Epithelial cell of proximal tubule (primary cell): Measurements from ENCODE around the gene DTNA. TPM values are rescaled to one million over a fixed set of nuclear protein-coding genes. Genes with fewer than 3 reads are reported as not detected.

Source experiments
- DNase-seq: peaks from one replicate; pipeline ENCODE4 v3.0.0-alpha.2; 2011; ENCODE audit warnings: low read depth
- H3K4me3 ChIP-seq: 2 replicates; pipeline ENCODE4 v1.5.1; 2011; ENCODE audit warnings: low read depth, mild to moderate bottlenecking, low read length
- CTCF ChIP-seq: conservative IDR thresholded peaks from 2 replicates; pipeline ENCODE4 v1.5.1; 2012; ENCODE audit warnings: low read depth, mild to moderate bottlenecking, low read length
- total RNA-seq: library from RNA; depleted of rRNA; stranded (reverse); fragments of >200 nt; gene quantifications from 2 replicates; pipeline ENCODE4 v1.2.3, GENCODE V29; 2015

Gene DTNA
- total RNA-seq, 1 donor from 2014 or later: 15.2 TPM

- no peak for DNase-seq
- TF ChIP-seq CTCF: no peak
Measured at GRCh38 chr18:34859496-34859895, 149.4 kb downstream of the DTNA start.

GRCh38 chr18:34862561-34862960 lies 152.5 kb downstream of the DTNA start:
- no peak overlapping the region for H3K4me3 ChIP-seq
- no peak for TF ChIP-seq CTCF
- no peak for DNase-seq

More at GRCh38 chr18:34859496-34859895, 149.4 kb downstream of the DTNA start:
- no peak overlapping the region for H3K4me3 ChIP-seq

- TF ChIP-seq CTCF: no peak
- DNase-seq: no peak
- no peak overlapping the region for H3K4me3 ChIP-seq
Measured at GRCh38 chr18:34863702-34864101, 153.6 kb downstream of the DTNA start.

GRCh38 chr18:34864836-34865497 lies 154.9 kb downstream of the DTNA start:
- no peak overlapping the region for H3K4me3 ChIP-seq
- TF ChIP-seq CTCF: no peak
- no peak for DNase-seq

- no peak overlapping the region for H3K4me3 ChIP-seq
- TF ChIP-seq CTCF: no peak
- DNase-seq: no peak
Measured at GRCh38 chr18:34866310-34866709, 156.2 kb downstream of the DTNA start.

GRCh38 chr18:34866739-34867138 lies 156.6 kb downstream of the DTNA start:
- DNase-seq: no peak
- peak; percentile 72 for TF ChIP-seq CTCF
- H3K4me3 ChIP-seq: no peak overlapping the region

GRCh38 chr18:34867520-34867919 lies 157.4 kb downstream of the DTNA start:
- DNase-seq: no peak
- H3K4me3 ChIP-seq: no peak overlapping the region
- peak; percentile 50 for TF ChIP-seq CTCF
